ENCODE data around the gene MRTFA. TPM values are rescaled to one million over a fixed set of nuclear protein-coding genes. Genes with fewer than 3 reads are reported as not detected.
"Not testable (repeated sequence)": the region's sequence is repeated elsewhere in the genome, so short reads cannot be mapped to it uniquely, and the experiment has no call there.

The MRTFA gene
- polyA plus RNA-seq, 3 donors, result 19.2 to 29.6 (median 25.9) TPM

DNA sequence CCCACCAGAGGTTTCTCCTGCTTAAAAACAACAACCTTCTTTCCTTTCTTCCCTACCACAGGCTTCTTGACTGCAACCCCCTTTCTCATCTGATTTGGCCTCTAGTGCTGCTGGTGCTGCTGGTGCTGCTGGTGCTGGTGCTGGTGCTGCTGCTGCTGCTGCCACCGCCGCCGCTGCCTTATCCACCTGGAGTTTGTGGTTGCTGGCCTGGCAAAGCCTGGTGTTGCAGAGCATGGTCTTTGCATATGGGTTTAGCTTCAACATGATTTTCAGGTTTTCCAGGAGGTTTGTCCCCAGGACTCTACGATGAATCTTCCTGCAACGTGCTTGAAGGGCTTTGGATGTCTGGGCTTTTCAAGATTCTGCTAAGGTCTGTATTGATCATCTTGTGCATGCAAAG, 49.7 kb downstream of the MRTFA start:
- DNase-seq (ENCODE audit: extremely low read depth in 1 of 11, low read depth in 9 of 11, low spot score in 4 of 11), result no peak

DNA sequence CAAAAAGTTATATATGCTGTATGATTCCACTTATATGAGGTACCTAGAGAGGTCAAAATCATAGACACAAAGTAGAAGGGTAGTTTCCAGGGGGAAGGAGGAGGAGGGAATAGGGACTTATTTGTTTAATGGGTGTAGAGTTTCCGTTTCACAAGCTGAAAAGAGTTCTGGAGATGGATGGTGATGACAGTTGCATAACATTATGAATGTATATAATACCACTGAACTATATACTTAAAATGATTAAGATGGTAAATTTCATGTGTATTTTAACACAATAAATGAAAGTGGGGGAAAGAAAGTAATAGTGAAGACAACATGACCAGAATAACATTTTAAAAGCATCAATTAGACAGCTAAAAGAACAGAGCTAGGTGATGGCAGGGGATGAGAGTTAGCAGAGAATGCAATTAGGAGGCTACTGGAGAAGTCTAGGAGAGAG, 51.2 kb downstream of the MRTFA start:
- no peak for DNase-seq (ENCODE audit: extremely low read depth in 1 of 11, low read depth in 9 of 11, low spot score in 4 of 11)

DNA sequence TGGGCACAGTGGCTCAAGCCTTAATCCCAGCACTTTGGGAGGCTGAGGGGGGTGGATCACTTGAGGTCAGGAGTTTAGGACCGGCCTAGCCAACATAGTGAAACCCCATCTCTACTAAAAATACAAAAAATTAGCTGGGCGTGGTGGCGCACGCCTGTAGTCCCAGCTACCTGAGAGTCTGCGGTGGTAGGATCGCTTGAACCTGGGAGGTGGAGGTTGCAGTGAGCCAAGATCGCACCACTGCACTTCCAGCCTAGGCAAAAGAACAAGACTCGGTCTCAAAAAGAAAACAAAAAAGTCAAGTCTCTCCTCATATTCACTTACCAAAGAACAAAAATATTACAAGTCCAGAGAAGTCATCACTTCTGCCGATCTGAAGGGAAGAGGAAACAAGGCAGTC, 51.8 kb downstream of the MRTFA start:
- DNase-seq (ENCODE audit: extremely low read depth in 1 of 11, low read depth in 9 of 11, low spot score in 4 of 11), result not testable (repeated sequence)

DNA sequence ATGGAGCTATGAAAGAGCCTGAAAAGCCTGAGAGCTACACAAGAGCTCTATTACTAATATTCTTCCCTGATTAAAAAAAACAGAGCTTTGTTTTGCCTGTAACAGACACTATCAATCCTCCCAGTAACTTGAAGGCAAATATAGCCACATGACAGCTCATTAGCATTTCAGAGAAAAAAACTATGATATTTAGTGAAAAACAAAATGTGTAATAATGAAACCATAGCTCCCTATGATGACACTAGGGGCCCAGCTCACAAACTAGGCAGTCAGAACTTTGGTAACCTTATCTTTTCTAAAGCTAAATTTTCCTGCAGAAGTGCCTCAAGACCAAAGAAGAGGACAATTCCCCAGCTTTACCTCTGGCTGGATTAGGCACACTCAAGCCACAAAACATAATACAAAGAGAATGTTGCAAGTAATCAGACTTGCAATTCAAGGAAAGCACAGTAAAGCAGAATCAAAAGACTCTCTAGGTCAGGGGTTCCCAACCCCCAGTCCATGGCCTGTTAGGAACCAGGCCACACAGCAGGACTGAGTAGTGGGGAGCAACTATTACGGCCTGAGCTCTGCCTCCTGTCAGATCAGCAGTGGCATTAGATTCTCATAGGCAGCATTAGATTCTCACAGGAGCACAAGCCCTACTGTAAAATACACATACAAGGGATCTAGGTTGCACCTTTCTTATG, 53.3 kb downstream of the MRTFA start:
- no peak for DNase-seq (ENCODE audit: extremely low read depth in 1 of 11, low read depth in 9 of 11, low spot score in 4 of 11)

DNA sequence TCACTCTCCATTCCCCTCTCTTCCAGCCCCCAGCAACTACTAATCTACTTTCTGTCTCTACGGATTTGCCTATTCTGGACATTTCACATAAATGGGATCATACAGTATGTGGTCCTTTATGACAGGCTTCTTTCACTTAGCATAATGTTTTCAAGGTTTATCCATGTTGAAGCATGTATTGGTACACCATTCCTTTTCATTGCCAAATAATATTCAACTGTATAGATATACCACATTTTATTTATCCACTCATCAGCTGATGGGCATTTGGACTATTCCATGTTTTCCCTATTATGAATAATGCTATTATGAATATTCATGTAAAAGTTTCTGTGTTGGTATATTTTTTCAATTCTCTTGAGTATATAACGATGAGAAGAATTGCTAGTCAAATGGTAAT, 54.5 kb downstream of the MRTFA start:
- no peak for DNase-seq (ENCODE audit: extremely low read depth in 1 of 11, low read depth in 9 of 11, low spot score in 4 of 11)

DNA sequence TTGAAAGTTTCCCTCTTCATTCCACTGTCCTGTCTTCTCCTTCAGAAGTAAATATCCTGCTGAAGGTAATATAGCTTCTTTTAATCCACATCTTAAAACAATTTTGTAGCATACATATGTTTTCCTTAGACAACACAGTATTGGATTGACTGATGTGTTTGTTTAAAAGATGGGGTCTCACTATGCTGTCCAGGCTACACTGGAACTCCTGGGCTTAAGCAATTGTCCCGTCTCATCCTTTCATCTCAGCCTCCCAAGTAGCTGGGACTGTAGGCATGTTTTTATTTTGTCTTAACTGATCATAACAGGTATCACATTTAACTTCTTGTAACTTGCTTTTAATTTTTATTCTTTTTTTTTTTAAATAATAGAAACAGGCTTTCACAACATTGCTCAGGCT, 55.9 kb downstream of the MRTFA start:
- no peak for DNase-seq (ENCODE audit: extremely low read depth in 1 of 11, low read depth in 9 of 11, low spot score in 4 of 11)

DNA sequence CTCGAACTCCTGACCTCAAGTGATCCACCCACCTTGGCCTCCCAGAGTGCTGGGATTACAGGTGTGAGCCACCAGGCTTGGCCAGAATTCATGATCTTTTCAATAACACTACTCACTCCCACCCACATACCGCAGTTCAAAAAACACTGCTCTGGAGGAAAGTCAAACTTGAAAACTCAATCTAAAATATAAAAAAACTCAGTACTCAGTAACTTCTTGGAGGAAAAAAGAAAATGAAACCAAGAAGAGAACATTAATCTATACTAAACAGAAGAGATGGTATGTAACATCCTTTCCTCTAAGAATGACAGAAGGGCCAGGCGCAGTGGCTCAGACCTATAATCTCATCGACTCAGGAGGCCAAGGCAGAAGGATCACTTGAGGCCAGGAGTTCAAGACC, 58.3 kb downstream of the MRTFA start:
- no peak for DNase-seq (ENCODE audit: extremely low read depth in 1 of 11, low read depth in 9 of 11, low spot score in 4 of 11)

DNA sequence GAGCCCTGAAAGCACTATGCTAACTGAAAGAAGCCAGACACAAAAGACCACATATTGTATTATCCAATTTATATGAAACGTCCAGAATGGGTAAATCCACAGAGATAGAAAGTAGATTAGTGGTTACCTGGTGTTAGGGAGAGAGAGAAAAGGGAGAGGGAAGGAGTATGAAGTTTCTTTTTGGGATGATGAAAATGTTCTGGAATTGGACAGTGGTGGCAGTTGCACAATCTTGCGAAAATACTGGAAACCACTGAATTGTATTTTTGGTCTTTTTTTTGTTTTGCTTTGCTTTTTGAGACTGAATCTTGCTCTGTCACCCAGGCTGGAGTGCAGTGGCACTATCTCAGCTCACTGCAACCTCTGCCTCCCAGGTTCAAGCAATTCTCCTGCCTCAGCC, 63.5 kb downstream of the MRTFA start:
- DNase-seq (ENCODE audit: extremely low read depth in 1 of 11, low read depth in 9 of 11, low spot score in 4 of 11), result no peak

DNA sequence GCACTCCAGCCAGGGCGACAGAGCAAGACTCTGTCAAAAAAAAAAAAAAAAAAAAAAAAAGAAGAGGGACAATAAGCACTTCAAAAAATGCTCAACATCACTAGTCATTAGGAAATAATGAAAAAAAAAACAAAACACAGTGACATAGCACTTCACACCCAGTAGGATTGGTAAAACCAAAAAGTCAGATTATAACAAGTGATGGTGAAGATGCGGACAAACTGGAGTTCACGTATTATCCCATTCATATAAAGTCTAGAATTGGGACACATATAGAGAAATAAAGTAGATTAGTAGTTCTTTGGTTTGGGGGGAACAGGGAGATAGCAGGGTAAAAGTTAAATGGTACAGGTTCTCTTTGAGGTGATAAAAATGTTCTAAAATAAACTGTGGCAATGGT, 64.6 kb downstream of the MRTFA start:
- DNase-seq (ENCODE audit: extremely low read depth in 1 of 11, low read depth in 9 of 11, low spot score in 4 of 11), result no peak

DNA sequence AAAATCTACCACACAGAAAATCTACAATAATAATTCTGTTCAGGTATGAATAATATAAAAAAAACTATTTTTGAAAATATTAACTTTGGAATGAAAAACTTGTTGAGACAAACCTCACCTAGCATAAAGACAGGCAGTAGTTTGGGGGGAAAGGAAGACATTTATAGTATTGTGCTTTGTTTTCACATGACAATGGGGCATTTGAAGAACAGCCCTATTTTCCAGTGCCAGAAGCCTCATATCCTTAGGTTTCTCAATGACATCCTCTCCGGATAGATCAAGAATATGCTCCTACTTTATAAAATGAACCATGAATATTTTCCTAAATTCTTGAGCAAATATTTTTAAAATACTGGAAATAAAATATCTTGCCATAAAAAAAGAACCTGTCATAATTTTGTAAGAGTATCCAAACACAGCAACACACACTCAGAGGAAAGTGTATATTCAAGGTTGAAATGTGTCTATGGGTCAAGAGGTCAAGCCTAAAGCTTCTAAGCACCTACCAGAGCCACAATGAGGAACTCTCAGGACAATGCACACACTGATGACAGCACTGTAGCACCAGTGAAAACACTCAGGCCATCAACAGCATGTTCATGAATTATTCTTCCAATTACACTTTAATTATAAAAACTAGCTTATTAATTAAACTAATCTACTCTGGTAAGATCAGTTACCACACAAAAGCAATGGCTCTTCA, 68.7 kb downstream of the MRTFA start:
- DNase-seq (ENCODE audit: extremely low read depth in 1 of 11, low read depth in 9 of 11, low spot score in 4 of 11), result no peak

DNA sequence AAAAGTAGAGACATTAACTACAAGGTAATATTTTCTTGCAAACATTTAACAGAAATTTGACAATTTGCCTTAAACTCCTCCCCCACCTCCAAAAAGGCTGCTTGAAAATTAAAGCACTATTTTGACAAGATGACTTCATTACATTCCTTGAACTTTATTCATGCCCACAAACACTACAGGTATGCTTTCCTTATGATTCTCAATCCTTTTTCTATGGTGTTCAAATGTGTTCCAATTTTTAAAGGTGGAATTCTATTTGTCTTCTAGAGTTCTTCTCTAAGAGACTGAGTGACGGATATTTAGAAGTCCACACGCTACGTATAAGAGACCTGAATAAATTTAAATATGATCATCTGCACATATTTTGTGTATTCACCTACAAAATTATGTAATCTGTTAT, 69.4 kb downstream of the MRTFA start:
- DNase-seq (ENCODE audit: extremely low read depth in 1 of 11, low read depth in 9 of 11, low spot score in 4 of 11), result no peak

DNA sequence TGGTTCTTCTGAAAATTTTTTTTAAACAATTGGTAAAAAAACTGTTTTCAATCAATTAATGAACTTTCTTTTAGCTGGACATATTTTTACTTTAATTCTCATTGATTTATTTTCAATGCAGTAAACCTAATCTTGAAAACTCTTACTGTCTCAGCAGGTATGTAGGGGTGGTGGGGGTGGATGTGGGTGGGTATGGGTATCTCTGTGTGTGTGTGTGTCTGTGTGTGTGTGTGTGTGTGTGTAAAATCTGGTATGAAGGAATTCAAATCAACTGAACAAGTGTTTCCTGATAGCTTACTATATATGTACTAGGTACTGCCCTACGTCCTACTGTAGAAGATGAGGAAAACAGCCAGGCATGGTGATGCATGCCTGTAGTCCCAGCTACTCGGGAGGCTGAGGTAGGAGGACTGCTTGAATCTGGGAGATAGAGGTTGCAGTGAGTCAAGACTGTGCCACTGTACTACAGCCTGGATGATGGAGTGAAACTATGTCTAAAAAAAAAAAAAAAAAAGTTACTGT, 75.5 kb downstream of the MRTFA start:
- no peak for DNase-seq (ENCODE audit: extremely low read depth in 1 of 11, low read depth in 9 of 11, low spot score in 4 of 11)

DNA sequence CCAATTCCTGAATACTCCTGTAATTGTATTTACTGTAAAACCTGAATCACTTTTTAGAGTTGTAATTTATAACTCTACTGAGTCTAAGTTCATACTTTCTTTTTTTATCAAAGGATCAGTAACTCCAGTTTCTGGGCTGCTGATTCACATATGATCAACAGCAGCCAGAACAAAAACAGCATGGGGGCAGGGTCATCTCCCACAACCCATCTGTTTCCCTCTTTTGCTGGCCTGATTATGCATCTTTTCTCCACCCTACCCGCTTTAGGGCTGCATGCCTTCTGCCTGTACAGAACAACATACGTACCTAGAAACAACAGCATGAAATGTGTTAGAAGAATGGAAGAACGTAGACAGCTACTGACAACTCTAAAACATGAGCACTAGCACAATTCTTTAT, 76.0 kb downstream of the MRTFA start:
- no peak for DNase-seq (ENCODE audit: extremely low read depth in 1 of 11, low read depth in 9 of 11, low spot score in 4 of 11)

DNA sequence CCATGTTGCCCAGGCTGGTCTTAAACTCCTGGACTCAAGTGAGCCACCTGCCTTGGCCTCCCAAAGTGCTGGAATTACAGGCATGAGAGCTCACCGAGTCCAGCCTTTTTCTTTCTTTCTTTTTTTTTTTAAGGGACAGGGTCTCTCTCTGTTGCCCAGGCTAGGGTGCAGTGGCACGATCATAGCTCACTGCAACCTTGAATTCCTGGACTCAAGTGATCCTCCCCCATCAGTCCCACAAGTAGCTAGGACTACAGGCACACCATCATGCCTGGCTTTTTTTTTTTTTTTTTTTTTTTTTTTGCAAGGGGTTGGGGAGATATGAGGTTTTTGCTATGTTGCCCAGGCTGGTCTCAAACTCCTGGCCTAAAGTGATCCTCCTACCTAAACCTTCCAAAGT, 78.5 kb downstream of the MRTFA start:
- no peak for DNase-seq (ENCODE audit: extremely low read depth in 1 of 11, low read depth in 9 of 11, low spot score in 4 of 11)

DNA sequence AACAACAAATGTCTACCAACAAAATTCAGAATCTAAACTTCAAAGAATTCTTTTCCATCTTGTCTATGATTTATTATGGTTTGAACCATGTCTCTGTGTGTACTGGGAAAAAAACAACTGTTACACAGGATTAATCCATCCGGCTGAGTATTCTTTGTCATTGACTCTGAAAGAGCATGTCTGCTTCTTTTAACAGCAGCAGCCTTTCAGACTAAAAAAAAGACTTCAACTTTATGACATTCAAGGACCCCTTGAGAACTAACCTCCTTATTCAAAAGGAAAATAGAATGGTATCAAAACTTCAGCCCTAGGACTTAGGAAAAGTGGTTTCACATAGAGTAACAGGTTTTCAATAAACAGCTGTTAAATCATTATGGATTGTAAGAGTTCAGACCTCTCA, 79.9 kb downstream of the MRTFA start:
- no peak for DNase-seq (ENCODE audit: extremely low read depth in 1 of 11, low read depth in 9 of 11, low spot score in 4 of 11)

DNA sequence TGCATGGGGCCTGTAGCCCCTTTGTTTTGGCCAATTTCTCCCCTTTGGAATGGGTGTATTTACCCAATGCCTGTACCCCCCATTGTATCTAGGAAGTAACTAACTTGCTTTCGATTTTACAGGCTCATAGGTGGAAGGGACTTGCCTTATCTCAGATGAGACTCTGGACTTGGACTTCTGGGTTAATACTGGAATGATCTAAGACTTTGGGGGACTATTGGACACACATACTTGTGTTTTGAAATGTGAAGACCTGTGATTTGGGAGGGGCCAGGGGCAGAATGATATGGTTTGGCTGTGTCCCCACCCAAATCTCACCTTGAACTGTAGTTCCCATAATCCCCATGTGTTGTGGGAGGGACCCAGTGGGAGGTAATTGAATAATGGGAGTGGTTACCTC, 82.5 kb downstream of the MRTFA start:
- not testable (repeated sequence) for DNase-seq (ENCODE audit: extremely low read depth in 1 of 11, low read depth in 9 of 11, low spot score in 4 of 11)

DNA sequence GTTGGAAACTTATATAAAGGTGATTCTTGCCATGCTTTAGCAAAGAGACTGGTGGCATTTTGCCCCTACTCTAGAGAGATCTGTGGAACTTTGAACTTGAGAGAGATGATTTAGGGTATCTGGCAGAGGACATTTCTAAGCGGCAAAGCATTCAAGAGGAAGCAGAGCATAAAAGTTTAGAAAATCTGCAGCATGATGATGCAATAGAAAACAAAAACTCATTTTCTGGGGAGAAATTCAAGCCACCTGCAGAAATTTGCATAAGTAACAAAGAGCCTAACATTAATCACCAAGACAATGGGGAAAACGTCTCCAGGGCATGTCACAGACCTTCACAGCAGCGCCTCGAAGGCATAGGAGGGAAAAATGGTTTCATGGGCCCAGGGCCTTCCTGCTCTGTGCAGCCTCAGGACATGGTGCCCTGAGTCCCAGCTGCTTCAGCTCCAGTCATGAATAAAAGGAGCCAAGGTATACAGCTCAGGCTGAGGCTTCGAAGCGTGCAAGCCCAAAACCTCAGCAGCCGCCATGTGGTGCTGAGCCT, 83.4 kb downstream of the MRTFA start:
- DNase-seq (ENCODE audit: extremely low read depth in 1 of 11, low read depth in 9 of 11, low spot score in 4 of 11), result no peak

DNA sequence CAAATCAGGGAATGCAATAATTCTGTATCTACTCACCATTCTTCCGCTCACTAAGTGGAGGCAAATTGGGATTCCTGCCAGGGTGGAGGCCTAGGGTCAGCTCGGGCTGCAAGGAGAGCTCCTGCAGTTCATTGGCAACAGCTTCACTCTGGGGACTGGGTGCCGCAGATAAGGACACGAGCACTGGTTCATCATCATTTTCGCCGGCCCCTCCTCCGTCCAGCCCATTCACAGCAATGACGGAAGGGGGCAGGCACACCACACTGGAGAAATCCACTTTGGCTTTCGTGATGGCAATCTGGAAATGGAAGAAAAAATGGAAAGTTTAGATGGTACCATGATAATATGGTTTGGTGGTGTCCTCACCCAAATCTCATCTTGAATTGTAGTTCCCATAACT, 84.4 kb downstream of the MRTFA start:
- DNase-seq (ENCODE audit: extremely low read depth in 1 of 11, low read depth in 9 of 11, low spot score in 4 of 11), result no peak

DNA sequence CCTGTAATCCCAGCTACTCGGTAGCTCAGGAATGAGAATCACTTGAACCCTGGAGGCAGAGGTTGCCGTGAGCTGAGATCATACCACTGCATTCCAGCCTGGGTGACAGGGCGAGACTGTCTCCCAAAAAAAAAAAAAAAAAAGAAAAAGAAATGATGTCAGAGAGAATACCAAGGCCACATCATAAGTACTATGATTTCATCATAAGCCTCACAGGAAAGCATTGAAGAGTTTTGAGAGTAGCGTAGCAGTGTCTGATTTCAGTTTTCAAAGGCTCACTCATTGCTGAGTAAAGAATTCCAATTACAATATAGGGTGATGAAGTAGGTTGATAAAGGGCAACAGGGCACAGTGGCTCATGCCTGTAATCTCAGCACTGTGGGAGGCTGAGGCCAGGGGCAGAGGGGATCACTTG, 88.8 kb downstream of the MRTFA start:
- no peak for DNase-seq (ENCODE audit: extremely low read depth in 1 of 11, low read depth in 9 of 11, low spot score in 4 of 11)

DNA sequence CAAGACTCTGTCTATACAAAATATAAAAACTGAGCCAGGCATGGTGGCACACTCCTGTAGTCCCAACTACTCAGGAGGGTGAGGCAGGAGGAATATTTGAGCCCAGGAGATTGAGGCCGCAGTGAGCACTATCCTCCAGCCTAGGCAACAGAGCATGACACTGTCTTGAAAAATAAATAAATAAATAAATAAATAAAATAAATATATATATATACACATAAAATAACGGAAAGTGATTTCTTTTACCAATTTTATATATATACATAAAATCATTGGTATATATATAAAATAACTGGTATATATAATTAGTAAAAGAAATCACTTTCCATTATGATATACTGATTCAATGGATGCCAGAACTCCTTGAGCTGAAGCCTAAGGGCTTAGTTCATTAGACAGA, 91.8 kb downstream of the MRTFA start:
- no peak for DNase-seq (ENCODE audit: extremely low read depth in 1 of 11, low read depth in 9 of 11, low spot score in 4 of 11)
